Frontal cortex (tissue), 4 donors: ENCODE measurements around the gene CMC1. TPM values are rescaled to one million over a fixed set of nuclear protein-coding genes. Genes with fewer than 3 reads are reported as not detected.
"Not testable (repeated sequence)": the region's sequence is repeated elsewhere in the genome, so short reads cannot be mapped to it uniquely, and the experiment has no call there.

Experiments
- DNase-seq, 2 donors: peaks; one replicate each; pipeline ENCODE4 v3.0.0; 2012; ENCODE audit warnings: low spot score in 2 of 2
- FAIRE-seq: peaks from 2 replicates; lab custom pipeline; 2012; peaks lifted over from hg19 to GRCh38; lab: Jason Lieb, UNC
- total RNA-seq: library from RNA; depleted of rRNA; stranded (reverse); fragments of >200 nt; gene quantifications from one replicate; pipeline ENCODE4 v1.2.3, GENCODE V29; 2014
- donor health status: control.
- donor health status: control.
- donor health status: control.

CMC1 gene, protein sequence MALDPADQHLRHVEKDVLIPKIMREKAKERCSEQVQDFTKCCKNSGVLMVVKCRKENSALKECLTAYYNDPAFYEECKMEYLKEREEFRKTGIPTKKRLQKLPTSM
- total RNA-seq, result 4.1 TPM

GRCh38 chr3:28241221-28242160 is at the start of gene CMC1:
CMC1 (plus strand) TSS chr3:28241619; CDS start chr3:28241794, 175 bp downstream.
- DNase-seq, result peak; percentile 89 to 94
- FAIRE-seq, result no peak

GRCh38 chr3:28198161-28198560 is 43.3 kb upstream of the CMC1 start:
- DNase-seq, result no peak

GRCh38 chr3:28198974-28199373 is 42.4 kb upstream of the CMC1 start:
- FAIRE-seq, result no peak
- no peak for DNase-seq

More at GRCh38 chr3:28198161-28198560, 43.3 kb upstream of the CMC1 start:
- FAIRE-seq, result no peak

- not testable (repeated sequence) for FAIRE-seq, DNase-seq
These were observed 41.8 kb upstream of the CMC1 start for GRCh38 chr3:28199643-28200042.

DNA sequence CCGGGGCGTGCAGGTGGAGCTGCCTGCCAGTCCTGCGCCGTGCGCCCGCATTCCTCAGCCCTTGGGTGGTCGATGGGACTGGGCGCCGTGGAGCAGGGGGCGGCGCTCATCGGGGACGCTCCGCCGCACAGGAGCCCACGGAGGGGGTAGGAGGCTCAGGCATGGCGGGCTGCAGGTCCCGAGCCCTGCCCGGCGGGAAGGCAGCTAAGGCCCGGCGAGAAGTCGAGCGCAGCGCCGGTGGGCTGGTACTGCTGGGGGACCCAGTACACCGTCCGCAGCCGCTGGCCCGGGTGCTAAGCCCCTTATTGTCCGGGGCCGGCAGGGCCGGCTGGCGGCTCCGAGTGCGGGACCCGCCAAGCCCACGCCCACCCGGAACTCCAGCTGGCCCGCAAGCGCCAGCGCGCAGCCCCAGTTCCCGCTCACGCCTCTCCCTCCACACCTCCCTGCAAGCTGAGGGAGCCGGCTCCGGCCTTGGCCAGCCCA is 41.0 kb upstream of the CMC1 start:
- not testable (repeated sequence) for FAIRE-seq, DNase-seq

DNA sequence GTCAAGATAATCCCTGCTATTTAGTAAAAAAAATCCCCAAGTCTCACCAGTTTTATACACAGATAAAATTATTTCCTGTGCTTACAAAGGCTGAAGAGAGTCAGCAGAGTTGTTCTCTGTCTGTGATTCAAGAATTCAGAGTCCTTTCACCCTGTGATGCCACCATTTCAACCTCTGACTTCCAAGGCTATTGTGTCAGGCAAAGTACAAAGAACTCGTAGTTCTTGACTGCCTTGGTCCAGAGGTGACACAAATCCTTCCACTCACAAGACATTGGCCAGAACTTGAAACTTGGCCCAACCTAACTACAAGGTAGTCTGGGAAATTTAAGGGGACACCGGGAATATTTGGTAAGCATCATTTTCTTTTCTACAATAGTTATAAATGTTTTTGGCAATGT is 34.9 kb upstream of the CMC1 start:
- no peak for DNase-seq
- no peak for FAIRE-seq

DNA sequence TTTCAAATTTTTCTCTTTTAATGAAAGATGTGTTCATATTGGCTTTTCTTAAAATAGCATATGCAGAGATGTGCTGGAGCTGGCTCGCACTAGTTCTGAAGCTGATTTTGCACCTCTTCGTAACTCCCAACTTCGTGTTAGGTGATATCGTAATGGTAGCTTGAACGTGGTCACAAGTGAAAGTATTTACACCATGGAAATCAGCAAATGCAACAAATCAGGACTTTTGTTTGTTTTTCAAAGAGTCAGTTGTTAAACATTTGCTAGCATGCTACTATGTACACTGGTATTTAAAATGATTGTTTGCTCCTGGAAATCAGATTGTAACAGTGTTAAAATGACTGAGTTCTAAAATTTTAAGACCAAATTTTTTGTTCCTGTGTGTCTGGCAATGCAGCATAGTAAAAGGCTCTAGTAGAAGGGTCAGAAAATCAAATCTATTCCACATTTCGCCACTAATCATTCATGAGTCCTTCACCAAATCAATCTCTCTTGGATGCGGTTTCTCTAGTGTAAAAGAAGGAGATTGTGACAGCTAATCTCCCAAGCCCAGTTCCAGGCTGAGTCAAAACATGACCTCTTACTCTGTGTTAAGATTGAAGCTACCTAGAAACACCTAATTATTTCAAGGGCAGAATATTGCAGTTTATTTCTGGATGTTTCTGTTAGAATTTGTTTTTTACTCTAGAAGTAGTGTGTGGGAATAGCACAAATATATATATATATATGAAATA is 34.3 kb upstream of the CMC1 start:
- DNase-seq (no peak), FAIRE-seq (no peak)

DNA sequence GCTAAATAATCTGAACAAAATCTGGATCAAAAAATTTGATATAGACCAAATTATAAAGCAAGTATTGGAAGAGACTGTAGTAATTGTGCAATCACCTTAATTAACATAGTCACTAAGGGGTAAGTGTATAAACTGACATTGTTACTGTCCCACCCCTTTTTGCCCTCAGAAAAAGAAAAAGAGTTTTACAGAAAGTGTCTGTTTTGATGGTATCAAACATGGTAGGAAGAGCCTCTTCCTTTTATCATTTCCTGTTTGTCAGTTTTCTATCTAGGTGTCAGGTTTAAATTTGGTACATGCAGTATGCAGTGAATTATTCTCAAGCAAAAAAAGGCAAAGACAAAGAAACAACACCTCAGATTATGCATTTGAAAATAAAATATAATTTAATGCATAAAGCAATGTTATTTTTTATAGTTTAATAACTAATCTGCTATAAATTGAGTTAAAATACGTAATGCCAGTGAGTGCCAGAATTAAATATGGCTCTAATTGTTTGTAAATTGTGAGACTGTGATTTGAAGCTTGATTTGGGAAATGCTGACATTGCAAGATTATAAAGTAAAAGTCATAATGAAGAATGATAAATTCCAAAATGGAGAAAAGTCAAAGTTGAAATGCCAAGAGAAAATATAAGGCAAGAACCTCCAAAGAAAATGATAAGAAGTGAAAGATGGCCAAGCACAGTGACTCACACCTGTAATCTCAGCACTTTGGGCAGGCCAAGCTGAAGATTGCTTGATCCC is 30.3 kb upstream of the CMC1 start:
- no peak for DNase-seq
- no peak for FAIRE-seq

DNA sequence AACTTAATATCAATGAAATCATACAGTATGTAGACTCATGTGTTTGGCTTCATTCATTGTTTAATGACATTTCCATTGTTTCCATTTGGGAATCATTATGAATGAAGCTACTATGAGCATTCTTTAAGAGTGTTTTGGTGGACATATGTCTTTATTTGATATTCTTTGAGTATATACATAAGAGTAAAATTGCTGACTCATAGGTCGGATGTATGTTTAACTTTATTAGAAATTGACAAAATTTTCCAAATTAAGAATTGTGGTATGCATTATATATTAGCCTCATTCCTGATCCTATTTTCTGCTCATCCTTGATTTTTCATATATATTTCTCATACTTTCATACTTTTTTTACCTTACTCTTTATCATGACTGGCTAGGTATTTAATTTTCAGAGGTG is 28.7 kb upstream of the CMC1 start:
- FAIRE-seq (no peak), DNase-seq (no peak)

- FAIRE-seq, result no peak
These were observed 26.0 kb upstream of the CMC1 start for GRCh38 chr3:28215407-28215806.

DNA sequence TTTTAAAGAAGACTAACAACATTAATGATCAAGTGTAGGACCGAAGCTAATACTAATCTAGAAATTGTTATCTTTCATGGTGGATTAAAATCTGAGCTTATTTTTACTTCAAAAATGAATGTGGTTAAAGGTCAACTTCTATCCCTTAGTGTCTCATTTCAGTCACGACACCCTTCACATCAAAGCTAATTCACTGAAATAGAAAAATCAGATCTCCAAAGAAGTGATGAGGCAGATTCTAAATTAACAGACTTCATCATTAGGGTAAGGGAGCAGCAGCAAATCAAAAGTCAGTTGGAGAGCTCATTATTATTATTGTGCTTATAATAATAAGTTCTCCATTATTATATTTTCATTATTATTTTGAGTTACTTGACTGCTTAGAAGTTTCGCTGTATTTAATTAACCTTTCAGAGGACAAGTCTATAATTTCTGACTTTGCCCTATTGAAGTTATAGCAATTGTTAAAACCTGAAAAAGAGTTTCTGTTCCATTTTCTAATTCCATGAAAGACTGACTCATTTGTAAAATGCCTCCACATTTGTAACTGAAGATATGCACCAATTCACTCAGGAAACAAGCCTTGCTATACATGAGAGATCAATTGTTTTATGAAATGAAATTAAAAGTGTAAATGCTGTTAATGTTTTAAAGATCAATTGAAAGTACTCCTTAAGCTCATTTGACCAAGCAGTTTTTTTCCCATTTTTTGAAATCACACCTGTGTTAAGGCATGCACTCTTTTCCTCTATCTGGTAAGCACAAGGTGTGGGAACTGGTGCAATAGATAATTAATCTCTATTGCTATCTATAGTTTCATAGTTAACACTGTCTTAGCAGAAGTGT is 23.1 kb upstream of the CMC1 start:
- FAIRE-seq (no peak), DNase-seq (no peak)

More at GRCh38 chr3:28215407-28215806, 26.0 kb upstream of the CMC1 start:
- no peak for DNase-seq

DNA sequence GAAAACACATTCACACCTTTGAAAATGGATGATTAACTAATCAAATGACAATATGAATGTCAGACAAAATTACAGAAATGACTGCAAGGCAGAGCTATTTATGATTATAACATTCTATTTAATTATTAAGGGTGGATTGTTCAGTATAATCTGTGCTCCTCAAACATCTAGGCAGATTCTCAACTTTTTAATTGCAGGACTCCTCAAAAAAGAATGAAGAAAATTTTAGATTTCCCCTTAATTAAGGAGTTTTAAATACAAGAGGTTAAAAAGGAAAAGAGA is 22.6 kb upstream of the CMC1 start:
- no peak for DNase-seq
- no peak for FAIRE-seq

DNA sequence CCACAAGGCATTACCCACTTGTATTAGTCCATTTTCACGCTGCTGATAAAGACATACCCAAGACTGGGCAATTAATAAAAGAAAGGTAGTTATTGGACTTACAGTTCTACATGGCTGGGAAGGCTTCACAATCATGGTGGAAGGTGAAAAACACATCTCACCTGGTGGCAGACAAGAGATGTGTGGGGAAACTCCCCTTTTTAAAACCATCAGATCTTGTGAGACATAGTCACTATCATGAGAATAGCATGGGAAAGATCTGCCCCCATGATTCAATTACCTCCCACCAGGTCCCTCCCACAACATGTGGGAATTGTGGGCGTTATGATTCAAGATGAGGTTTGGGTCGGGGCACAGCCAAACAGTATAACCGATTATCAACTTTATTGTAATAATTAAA is 17.0 kb upstream of the CMC1 start:
- DNase-seq, result no peak
- FAIRE-seq, result no peak

DNA sequence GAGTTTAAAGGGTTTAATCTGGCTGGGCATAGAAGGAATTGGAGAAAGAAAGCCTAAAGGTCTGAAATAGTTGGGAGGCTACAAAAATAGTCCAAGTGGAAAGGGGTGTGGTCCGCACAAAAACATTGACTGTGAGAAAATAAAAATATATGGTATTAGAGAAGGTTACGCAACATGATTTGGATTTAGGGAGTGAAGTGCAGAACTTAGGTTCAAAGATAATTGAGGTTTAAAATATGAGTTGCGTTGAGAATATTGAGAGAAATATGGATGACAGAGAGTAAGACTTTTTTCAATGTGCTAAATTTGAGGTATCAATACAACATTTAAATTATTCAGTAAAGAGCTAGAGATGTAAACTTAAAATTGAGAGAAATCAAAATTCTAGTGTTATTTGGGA is 15.4 kb upstream of the CMC1 start:
- DNase-seq (no peak), FAIRE-seq (no peak)

DNA sequence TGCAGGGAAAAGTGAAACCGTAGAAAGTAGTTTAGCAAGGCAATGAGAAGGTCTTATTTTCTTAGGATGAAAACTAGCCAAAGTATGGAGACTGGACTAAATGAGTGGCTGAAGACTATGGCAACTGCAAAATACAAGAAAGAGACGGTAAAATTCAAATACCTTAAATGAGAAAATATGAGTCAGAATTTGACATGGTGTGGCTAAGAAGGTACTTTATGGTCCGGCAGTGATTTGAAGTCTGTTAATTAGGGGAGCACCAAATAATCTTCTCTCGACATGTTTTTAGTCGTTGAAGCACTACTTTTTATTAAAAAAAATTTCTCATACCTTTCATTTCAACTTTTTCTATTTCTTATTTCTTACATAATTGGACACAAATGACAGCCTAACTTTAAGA is 12.8 kb upstream of the CMC1 start:
- FAIRE-seq (no peak), DNase-seq (no peak)

DNA sequence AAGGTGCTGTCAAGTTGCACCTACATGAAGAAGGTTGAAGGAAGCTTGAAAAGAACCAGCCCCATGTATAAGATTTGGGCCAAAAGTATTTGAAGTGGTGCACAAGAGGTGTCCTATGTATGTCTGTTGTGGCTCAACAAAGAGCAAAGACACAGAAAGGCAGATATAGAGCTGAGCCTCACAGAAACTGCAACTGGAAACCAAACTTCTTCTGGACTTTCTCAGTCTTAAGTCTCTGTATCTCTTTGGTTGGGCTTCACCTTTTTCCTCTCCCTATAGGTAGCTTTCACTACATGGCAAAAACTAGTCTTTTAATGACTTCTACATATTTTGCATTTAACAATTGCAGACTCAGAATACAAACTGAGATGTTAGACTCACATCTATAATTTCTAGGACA is 8.8 kb upstream of the CMC1 start:
- FAIRE-seq (no peak), DNase-seq (no peak)

GRCh38 chr3:28234454-28234853 is 7.0 kb upstream of the CMC1 start:
- FAIRE-seq, result no peak
- DNase-seq, result no peak

DNA sequence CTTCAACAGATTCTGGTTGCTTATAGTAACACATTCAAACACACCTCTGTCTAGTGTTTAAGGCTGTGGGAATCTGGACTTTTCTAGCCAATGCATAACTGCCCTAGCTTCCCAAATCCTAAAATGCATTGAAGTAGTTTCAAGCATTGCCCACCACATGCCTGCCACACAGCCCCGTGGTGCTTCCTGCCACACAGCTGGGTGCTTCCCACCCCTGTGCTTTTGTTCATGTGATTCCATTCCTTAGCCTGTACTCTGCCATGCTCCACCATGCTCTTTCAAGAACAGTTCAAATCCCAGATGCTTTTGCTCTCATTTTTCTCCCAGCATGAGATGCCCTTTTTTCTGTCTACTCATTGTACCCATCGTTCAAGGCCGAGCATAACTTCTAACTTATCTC is 2.3 kb upstream of the CMC1 start:
- DNase-seq, result no peak
- FAIRE-seq, result no peak

DNA sequence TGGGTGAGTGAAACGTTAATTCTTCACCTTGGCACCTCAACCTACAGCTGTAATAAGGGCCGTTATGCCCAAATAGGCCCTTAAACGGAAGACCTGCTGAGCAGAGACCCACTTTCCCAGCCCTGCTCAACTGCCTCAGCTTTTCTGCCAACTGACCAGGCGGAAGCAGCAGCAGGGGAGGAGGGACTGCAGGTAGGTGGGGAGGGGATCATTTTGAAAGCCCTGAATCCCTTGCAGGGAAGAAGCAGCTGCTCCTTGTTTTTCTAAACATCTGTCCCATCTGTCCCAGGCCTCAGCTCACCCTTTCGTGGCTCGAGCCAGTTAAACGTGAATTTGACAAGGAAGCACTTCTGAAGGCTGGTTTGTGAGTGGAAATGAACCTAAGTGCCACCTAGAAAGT is 978 bp upstream of the CMC1 start:
- no peak for FAIRE-seq
- DNase-seq, result no peak
